AML-193 (cell line): ENCODE data around the gene KIAA1614.
"Not testable (repeated sequence)": the region's sequence is repeated elsewhere in the genome, so short reads cannot be mapped to it uniquely, and the experiment has no call there.

Experiments
- DNase-seq, 2 experiments: peaks; one replicate each; lab custom pipeline; 2025; lab: John Stamatoyannopoulos, UW

Gene KIAA1614

DNA sequence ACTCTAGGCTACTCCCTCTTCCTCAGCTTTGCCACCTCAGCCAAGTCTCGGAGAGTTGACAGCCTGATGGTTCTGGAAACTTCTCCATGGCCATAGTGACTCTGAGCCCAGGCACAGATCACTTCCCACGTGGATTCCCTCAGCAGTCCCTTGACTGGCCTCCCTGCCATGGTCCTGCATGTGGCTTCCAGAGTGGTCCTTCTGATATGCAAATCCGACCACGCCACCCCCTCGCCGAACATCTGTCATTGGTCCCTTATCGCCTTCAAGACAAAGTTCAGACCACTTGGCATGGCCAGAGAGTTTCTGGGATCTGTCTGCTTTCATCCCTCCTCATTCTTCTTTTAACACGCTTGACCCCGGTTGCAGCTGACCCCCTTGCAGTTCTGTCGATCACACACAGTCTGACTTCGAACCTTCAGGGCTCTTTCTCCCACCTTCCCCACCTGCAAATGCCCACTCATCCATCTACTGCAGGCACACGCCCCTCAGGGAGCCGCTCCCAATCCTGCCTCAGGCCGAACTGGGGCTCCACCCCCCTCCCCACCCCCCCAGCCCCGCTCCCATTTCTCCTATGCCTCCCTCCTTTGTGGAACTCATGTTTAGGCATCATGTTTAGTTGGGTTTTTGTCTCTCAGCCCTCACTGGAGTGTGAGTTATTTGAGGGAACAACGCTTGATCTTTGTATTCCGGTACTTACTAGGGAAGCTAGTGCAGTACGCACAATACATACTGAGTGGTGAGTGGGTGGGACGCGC lies 29.0 kb downstream of the KIAA1614 start:
- DNase-seq: no peak

DNA sequence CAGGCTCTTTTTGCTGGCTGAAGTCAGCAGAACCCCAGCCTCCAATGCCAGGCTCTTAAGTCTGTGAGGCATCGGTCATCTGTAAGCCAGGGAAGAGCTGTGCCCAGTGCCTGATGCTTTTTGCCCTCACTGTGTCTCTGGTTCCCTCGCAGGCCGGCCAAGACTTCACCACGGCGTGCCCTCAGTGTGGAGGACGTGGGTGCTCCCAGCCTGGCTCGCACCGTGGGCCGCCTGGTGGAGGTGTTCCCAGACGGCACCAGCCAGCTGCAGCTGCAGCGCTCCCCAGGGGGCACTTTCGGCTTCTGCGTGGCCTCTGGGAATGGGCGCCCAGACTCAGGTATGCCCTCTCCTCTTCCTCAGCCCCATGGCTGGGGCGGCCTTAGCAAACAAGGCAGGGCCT lies 32.5 kb downstream of the KIAA1614 start:
- DNase-seq: no peak

DNA sequence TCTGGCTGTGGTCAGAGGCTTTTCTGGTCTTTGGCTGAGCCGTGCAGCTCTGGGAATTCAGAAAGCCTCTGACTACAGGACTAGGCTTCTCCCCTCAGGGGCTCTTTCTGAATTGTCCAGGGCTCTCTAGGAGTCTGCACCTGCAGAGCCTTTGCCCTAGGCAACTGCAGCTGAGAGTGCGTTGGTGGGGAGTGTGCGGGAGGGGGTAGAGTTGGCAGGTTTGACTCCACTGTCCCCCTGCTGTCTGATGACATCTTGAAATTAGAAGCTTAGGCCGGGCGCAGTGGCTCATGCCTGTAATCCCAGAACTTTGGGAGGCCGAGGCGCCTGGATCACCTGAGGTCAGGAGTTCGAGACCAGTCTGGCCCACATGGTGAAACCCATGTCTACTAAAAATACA lies 32.9 kb downstream of the KIAA1614 start:
- DNase-seq: no peak

DNA sequence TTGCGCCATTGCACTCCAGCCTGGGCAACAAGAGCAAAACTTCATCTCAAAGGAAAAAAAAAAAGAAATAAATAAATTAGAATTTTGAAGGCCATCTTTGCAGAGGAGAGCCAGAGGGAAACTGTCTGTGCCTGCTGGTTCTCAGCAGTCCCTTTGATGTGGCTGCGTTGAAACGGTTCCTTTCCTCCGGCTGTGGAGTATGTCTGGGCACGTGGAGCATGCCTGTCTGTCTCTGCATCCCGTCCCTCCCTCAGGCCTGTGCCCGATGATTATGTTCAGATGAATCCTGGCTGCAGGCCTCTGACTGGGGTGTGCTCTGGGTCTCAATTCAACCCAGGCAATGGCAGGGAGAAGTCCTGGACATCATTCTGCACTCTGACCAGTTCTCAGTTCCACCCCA lies 33.4 kb downstream of the KIAA1614 start:
- DNase-seq: no peak

DNA sequence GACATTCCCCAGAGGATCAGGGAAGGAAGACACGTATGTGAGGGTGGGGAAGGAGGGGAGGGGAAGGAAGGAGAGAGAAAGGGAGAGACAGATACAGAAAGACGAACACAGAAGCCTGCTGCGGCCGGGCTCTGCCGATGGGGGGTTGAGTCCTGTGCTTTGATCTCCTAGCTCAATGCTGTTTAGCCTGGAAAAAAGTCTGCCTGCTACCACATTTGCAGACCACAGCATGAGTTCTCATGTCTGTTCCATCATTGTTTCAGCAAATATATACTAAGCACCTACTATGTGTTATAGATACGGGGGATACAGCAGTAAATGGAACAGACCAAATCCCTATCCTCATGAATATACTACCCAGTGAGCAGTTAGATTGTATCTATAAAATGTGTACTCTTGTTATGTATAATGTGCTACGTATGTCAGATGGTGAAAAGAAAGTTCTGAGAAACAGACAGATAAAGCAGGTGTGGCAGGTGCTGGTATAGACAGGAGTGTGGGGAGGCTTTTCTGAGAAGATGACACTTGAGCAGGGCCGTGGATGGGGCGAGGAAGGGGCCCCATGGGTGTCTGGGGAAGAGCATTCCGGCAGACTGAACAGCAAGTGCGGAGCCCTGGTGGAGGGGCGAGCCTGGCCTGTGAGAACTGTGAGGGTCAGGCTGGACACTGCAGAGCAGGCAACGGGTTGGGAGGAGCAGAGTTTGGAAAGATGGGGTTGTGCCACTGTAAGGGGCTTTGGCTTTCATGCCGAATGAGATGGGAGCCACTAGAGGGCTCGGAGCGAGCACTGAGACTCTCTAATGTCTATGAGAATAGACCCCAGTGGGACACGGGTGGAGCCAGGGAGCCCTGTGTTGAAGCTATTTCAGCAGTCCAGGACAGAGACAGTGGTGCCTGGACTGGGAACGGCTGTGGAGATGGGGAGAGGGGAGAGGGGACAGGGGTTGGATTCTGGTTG lies 34.1 kb downstream of the KIAA1614 start:
- DNase-seq: no peak

DNA sequence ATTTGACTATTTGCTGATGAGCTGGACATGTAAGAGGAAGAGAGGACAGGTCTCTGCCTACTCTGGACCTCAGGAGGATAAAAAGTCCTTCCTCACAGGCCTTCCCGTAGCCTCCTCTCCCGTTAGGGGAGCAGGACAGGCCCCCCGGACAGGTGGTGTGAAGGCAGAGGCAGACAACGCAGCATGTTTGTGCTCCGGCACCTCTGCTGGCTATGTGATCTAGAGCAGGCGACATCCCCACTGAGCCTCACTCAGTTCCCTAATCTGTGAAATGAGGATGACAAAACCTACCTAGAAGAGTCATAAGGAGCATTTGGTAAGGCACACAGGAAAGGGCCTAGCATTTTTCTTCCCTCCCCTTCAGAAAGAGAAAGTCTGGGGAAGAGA lies 34.8 kb downstream of the KIAA1614 start:
- no peak for DNase-seq

DNA sequence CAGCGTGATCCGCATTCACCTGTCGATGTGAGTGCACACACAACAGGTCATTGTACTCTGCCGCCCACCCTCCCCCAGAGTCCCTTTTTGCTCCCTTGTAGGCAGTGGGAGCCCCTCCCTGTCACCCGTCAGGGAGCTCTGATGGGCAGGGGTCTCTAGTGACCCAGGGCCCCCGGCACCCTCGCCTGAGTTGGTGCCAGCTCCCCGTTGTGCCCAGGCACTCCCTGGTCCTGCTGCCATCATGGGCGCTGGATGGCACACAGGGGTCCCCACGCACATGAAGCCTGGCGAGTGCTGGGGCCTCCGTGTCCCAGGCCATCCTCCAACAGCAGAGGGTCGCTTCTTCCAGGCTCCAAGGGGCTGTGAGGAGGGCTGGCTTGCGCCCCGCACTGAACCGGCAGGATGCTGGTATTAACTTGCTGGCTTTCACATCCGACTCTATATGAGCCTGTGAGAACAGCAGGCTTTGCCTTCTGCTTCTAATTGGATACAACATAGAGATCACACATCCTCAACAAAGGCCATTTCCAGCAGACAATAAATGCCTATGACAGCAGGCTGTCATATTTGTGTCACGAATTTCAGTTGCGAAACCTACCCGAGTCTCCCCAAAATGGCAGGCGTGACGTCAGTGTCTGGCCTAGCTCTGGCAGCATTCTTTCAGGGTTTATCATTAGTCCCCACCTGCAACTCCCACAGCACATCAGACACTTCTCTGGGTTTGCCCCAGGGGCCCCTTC lies 35.4 kb downstream of the KIAA1614 start:
- no peak for DNase-seq

DNA sequence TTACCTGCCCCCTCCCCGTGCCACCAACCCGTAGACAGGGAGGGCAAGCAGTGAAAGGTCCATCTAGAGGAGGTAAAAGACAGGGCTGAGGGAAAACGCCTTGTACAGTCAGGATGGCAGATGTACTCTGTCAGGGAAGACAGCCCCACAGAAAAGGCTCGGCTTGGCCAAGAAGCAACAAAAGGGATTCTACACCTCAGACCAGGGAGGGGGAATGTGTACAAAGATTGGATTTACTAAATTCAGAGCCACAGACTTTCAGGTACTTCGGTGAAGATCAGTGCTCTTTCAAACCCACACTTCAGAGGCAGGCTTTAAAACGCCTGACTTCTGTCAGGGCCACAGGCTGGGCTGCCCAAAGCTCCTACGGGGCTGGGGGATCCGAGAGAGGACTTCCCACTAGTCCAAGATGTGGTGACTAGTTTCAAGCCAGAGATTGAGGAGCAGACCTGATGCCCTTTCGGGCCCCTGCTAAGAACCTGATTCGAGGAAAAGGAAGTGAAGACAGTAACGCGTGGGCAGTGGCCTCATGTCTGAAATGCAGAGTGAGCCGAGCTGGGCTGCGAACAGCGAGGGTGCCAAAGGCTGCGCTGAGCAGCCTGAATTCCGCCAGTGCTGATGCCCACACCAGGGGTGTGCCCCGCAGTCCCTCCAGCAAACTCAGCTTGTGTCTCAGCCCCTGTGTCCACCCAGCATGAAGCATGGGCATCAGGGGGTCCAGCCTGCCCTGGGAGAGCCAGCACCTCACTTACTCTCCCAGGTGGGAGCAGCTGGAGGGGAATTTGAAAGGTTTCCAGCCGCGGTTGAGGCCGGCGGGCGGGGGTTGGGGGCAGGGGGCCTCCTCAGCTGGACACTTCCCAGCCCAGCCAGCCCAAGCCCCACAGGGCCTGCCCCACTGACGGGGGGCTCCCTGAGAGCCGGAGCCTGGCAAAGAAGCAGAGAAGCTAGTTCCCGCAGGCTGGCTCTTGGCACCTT lies 36.2 kb downstream of the KIAA1614 start:
- no peak for DNase-seq

DNA sequence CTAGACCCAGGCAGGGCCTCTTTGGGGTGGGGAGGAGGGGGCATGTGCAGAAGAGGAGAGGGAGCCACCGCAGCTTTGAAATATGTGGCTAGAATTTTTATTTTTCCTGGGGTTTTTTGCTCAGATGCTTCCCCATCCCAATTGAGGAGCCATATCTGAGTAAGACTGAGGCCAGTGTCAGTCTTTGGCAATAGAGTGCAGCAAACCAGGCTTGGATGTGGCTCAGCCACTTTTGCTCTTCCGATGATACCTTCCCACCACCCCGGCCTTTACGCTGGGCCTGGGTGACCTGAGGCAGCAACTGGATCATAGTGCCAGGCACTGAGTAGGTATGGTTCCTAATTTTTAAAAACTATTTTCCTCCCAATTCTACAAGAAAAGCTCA lies 36.9 kb downstream of the KIAA1614 start:
- no peak for DNase-seq

DNA sequence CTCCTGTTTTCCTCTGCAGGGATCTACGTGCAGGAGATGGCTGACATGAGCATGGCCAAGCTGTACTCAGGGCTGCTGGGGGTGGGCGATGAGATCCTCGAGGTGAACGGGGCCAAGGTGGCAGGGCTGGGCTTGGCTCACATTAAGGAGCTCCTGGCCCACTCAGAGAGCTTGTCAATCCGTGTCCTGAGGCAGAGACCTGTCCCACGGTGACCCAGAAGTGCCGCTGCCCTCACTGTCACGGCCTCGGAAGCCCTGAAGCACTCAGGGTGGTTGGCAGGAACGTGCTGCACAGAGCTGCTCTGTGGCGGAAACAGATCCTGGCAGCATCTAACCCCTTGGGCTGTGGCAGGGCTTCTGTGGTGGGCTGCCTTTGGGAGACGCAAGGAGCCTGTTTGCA lies 37.6 kb downstream of the KIAA1614 start:
- no peak for DNase-seq

DNA sequence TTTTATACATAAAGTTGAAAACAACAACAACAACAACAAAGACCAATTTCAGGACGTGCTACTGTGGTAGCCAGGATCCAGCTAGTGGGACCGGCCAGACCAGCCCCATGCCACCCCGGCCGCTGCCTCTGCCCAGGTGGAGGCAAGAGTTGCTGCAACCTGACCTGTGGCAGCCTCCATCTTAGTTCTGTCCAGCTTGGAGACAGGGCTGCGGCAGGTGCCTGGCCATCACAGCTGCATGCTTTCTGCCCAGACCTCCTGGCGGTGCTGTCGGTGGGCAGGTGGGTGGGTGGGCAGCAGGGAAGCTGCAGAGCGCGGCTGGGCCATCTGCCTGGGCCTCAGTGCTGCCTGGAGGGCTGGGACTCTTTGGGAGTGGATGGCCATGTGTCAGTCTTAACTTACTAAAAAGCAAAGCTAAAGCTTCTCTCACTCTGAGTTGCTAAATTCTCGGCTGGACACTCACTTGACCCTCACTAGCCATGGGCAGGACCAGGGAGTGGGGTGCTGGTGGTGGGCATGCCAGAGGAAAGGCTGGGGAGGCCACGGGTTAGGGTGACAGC lies 38.6 kb downstream of the KIAA1614 start:
- DNase-seq: no peak

DNA sequence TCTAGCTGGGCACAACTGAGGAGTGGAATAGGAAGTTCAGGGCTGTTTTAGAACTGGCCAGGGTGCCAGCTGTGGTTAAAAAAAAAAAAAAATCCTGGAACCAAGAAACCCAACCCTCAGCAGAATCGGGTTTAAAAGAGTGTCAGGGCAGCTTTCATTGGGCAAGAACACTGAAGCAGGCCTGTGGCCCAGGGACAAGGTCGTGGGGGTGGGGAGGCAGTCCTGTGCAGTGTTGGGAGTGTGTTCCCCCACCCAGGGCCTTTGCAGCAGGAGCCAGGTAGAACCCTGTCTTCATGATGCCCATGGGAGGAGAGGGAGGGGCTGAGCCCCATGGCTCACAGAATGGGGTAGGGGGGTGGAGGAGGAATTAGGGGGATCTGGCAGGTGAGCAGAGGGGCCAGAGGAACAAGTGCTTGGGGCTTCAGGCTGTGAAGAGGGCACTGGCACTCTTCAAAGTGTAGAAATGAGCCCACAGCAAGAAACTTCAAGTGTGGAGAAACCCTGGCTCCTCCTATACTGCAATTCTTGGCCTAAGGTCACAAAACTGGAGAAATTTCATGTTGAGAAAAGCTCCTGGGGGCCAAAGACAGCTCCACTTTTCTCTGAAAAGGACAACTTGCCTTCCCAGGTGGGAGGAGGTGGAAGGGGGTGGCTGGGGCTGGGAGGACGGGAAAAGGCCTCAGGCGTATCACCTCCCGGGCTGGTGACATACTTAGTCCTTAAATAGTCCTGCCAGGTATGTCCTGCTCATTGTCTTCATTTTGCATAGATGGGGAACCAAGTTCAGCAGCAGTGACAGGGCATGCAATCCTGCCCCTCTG lies 39.3 kb downstream of the KIAA1614 start:
- no peak for DNase-seq

DNA sequence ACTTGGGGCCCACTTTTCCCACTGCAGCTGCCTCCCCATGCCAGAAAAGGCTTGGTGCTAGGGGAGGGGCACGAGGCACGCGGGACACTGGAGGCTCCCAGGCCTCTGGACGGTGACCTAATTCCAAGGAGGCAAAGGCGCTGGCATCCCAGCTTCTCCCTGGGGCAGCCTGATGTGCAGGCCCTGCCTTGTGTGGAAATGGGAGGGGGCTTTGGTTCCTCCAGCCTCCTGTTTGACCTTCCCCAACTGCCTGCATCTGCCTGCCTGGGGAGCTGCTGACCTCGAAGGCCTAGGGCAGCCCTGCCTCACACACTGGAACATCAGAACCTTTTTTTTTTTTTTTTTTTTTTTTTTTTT lies 39.9 kb downstream of the KIAA1614 start:
- no peak for DNase-seq

DNA sequence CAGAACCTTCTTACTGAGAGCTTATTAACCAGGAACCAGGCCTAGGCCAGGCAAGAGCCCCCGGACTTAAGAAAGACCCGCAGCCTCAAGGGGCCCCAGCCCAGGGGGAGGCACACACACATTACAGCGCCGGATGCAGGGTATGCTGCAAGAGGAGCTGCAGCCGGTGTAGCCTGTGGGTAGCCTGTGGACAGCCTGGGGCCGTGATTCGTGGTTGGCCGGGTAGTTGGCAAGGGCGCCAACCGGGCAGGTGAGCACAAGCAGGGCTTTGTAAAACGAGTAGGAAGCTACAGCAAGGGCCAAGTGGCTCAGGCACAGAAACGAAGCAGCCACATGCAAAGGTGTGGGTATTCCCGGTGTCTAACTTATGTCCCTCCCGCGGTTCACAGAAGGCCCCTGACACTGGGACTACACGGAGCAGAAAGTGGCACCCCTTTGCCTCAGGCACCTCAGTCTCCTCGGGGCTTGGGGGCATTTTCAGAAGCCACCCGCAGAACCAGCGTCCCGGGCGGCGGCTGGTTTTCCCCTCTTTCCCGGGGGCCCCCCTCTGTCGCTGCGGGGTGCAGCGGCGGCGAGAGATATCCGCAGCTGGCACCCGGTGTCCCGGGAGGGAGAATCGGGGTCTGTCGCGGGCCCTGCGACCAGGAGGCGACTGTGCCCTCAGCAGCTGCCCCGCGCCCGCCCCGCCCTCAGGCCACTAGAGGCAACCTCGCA lies 40.8 kb downstream of the KIAA1614 start:
- DNase-seq: peak; percentile 19 to 29

DNA sequence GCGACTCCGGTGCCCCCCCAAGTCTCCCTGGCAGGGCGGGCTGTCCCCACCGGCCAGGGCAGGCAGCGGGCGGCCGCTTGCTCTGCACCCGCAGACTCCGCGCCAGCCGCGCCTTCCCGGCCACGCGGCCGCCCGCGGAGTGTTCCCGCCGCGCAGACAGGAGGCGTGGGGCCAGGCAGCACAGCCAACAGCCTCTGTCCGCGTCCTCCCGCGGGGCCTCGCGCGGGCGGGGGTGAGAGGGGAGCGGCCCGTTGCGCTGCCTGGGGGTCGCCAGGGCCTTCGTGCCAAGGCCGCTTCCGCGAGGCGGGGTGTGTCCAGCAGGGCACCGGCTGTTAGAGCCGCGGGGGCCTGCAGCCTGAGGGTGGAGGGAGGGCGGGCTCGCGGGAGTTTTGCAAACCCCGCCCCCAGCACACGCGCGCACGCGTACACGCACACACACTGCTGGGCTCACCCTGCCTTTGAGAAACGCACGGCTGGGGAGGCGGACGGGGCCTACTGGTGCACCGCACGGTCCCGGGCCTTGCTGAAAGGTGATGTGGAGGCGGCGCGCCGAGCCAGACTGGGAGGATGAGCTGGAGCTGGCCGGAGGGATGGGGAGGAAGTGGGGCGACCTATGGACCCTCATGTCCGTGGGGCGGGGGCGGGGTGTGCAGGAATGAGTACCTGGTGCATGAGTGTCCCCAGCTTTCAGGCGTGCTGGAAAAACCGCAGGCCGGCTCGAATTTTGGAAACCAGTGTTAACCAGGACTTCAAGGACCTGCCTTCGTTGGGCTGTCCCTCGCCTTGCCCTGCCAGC lies 41.5 kb downstream of the KIAA1614 start:
- peak; percentile 39 to 42 for DNase-seq

DNA sequence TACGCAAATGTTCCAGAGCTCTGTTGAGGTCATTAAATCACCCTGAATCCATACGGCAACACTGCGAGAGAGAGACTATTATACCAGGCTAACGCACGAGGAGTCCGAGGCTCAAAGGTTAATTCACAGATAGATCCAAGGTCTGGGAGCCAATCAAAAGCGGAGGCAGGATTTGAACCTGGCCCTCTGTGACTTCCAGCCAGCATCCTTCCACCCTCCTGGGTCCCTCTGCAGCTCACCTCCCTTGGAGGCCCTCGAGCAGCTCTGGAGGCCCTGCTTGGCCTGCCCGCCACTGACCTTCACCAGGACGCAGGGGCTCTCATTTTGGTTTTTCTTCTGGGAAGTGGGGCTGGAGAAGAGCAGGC lies 42.1 kb downstream of the KIAA1614 start:
- DNase-seq: no peak

DNA sequence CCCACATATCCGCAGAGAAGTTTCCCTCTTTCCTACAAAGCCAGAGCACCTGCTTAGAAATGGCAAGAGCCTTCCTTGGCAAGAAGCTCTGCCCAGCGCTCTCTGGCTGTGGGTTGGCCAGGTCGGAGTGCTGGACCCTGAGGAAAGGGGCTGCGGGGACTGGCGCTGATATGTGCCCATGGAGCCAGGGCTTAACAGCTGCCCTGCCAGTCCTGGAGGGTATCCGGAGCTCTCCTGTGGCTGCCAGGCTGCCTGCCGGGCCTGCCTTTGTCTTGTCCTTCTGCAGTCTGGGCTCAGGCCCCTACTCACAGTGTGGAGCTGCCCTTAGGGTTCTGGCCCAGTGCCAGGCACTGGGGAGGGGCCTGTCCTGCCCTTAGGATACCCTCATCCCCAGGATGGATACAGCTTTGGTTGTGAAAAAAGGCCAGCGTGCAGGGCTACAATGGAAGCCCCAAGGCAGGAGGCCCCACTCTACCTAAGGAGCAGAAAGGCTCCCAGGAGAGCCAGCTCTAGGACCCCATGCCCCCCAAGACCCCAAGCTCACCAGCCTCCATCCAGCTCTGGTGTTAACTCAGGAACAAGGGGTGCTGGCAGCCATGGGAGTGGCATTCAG lies 43.4 kb downstream of the KIAA1614 start:
- no peak for DNase-seq

DNA sequence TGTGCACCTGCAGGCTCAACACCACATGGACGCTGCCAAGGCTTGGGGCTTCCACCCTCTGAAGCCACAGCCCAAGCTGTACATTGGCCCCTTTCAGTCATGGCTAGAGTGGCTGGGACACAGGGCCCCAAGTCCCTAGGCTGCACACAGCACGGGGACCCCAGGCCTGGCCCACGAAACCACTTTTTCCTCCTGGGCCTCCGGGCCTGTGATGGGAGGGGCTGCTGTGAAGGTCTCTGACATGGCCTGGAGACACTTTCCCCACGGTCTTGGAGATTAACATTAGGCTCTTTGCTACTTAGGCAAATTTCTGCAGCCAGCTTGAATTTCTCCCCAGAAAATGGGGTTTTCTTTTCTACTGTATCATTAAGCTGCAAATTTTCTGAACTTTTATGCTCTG lies 46.9 kb downstream of the KIAA1614 start:
- not testable (repeated sequence) for DNase-seq
